Measurements from ENCODE around the gene HEBP2.

The HEBP2 gene

GRCh38 chr6:138397128-138398122 lies 6.6 kb upstream of the HEBP2 start:
- DNase-seq = no peak
- ATAC-seq = no peak

- ATAC-seq (no peak), DNase-seq (no peak)
Measured at GRCh38 chr6:138400326-138400725, 3.7 kb upstream of the HEBP2 start.

GRCh38 chr6:138401960-138402837 lies 1.8 kb upstream of the HEBP2 start:
- DNase-seq (no peak), ATAC-seq (no peak)

GRCh38 chr6:138402838-138403187 lies 1.2 kb upstream of the HEBP2 start:
- no peak for DNase-seq
- ATAC-seq = no peak

- DNase-seq = peak; percentile 59
- peak; percentile 20 for ATAC-seq
Measured at GRCh38 chr6:138403324-138403800, 661 bp upstream of the HEBP2 start.

- peak; percentile 2 for ATAC-seq
- peak; percentile 30 for DNase-seq
Measured at GRCh38 chr6:138404666-138405337, 779 bp downstream of the HEBP2 start.

- DNase-seq (no peak), ATAC-seq (no peak)
Measured at GRCh38 chr6:138405816-138406413, 1.9 kb downstream of the HEBP2 start.

- ATAC-seq (no peak), DNase-seq (no peak)
Measured at GRCh38 chr6:138406443-138406842, 2.4 kb downstream of the HEBP2 start.

- no peak for DNase-seq
Measured at GRCh38 chr6:138410048-138410735, 6.2 kb downstream of the HEBP2 start.

GRCh38 chr6:138410972-138411880 lies 7.2 kb downstream of the HEBP2 start:
- ATAC-seq (peak; percentile 77), DNase-seq (no peak)

More at GRCh38 chr6:138410048-138410735, 6.2 kb downstream of the HEBP2 start:
- ATAC-seq = no peak

GRCh38 chr6:138415125-138415524 lies 11.1 kb downstream of the HEBP2 start:
- no peak for ATAC-seq

GRCh38 chr6:138416206-138416605 lies 12.2 kb downstream of the HEBP2 start:
- no peak for ATAC-seq

More at GRCh38 chr6:138415125-138415524, 11.1 kb downstream of the HEBP2 start:
- DNase-seq = no peak

GRCh38 chr6:138417493-138418117 lies 13.6 kb downstream of the HEBP2 start:
- ATAC-seq (peak; percentile 45), DNase-seq (no peak)

More at GRCh38 chr6:138416206-138416605, 12.2 kb downstream of the HEBP2 start:
- DNase-seq = no peak

GRCh38 chr6:138418118-138418742 lies 14.2 kb downstream of the HEBP2 start:
- ATAC-seq (no peak), DNase-seq (no peak)

- ATAC-seq (no peak), DNase-seq (no peak)
Measured at GRCh38 chr6:138419766-138420165, 15.7 kb downstream of the HEBP2 start.

GRCh38 chr6:138420356-138420755 lies 16.3 kb downstream of the HEBP2 start:
- ATAC-seq = no peak

GRCh38 chr6:138421089-138421488 lies 17.1 kb downstream of the HEBP2 start:
- ATAC-seq (no peak), DNase-seq (no peak)

More at GRCh38 chr6:138420356-138420755, 16.3 kb downstream of the HEBP2 start:
- DNase-seq = no peak

- no peak for DNase-seq
- no peak for ATAC-seq
Measured at GRCh38 chr6:138421608-138422007, 17.6 kb downstream of the HEBP2 start.

- DNase-seq (no peak), ATAC-seq (no peak)
Measured at GRCh38 chr6:138422861-138423260, 18.8 kb downstream of the HEBP2 start.

Data from stimulated activated naive CD8-positive, alpha-beta T cell treated with anti-CD3 and anti-CD28 coated beads, Interleukin-15, Interleukin-2, amounts not matched to agents 100 U/mL and 50 U/mL, for 24 hours (primary cell).